Keratinocyte (primary cell): ENCODE data around the gene TOM1L1. TPM values are rescaled to one million over a fixed set of nuclear protein-coding genes. Genes with fewer than 3 reads are reported as not detected.

Experiments
- DNase-seq: peaks from one replicate; pipeline ENCODE4 v3.0.0-alpha.2; 2011; ENCODE audit warnings: low read depth, missing footprints, low spot score
- FAIRE-seq: peaks from 2 replicates; lab custom pipeline; 2011; peaks lifted over from hg19 to GRCh38; lab: Jason Lieb, UNC
- H2AFZ ChIP-seq: 2 replicates; pipeline ENCODE4 v1.6.0; 2012; ENCODE audit warnings: low read length, control low read depth, inconsistent platforms; ENCODE audit not compliant: control insufficient read depth
- H3K27ac ChIP-seq: 2 replicates; pipeline ENCODE4 v1.5.1; 2011; ENCODE audit warnings: low read length; ENCODE audit not compliant: control insufficient read depth, insufficient read depth
- H3K27me3 ChIP-seq: 3 replicates; pipeline ENCODE4 v1.6.0; 2011; ENCODE audit warnings: low read length; ENCODE audit not compliant: control insufficient read depth, insufficient read depth; ENCODE audit errors: extremely low read depth
- H3K36me3 ChIP-seq, 2 experiments: 2 replicates in 1 of 2; 3 replicates in 1 of 2; pipeline ENCODE4 v1.5.1; 2011; ENCODE audit warnings: low read length in 2 of 2, mild to moderate bottlenecking in 1 of 2; ENCODE audit not compliant: control insufficient read depth in 2 of 2, insufficient read depth in 2 of 2; ENCODE audit errors: extremely low read depth in 1 of 2
- H3K4me1 ChIP-seq: 3 replicates; pipeline ENCODE4 v1.5.1; 2011; ENCODE audit warnings: low read length; ENCODE audit not compliant: control insufficient read depth, insufficient read depth; ENCODE audit errors: extremely low read depth
- H3K4me2 ChIP-seq: 3 replicates; pipeline ENCODE4 v1.6.0; 2011; ENCODE audit warnings: low read depth, low read length; ENCODE audit not compliant: control insufficient read depth, insufficient read depth; ENCODE audit errors: extremely low read depth
- H3K4me3 ChIP-seq, 3 experiments: fragments of 200-600 bp in 1 of 3; sonication (generic) in 1 of 3; 2 replicates in 2 of 3; 3 replicates in 1 of 3; pipeline ENCODE4 v1.5.1; 2011 to 2016; ENCODE audit warnings: low read length in 3 of 3, mild to moderate bottlenecking in 3 of 3, control low read depth in 2 of 3, inconsistent platforms in 1 of 3, low read depth in 1 of 3, mixed read lengths in 1 of 3, mixed run types in 1 of 3, moderate library complexity in 1 of 3; ENCODE audit not compliant: control insufficient read depth in 2 of 3, insufficient read depth in 2 of 3; ENCODE audit errors: extremely low read depth in 1 of 3
- H3K79me2 ChIP-seq: 2 replicates; pipeline ENCODE4 v1.6.0; 2012; ENCODE audit warnings: low read length; ENCODE audit not compliant: control insufficient read depth, insufficient read depth
- H3K9ac ChIP-seq: 3 replicates; pipeline ENCODE4 v1.6.0; 2011; ENCODE audit warnings: low read length; ENCODE audit not compliant: control insufficient read depth, insufficient read depth; ENCODE audit errors: extremely low read depth
- H3K9me1 ChIP-seq: 3 replicates; pipeline ENCODE4 v1.6.0; 2011; ENCODE audit warnings: low read length; ENCODE audit not compliant: control insufficient read depth, insufficient read depth; ENCODE audit errors: extremely low read depth
- H3K9me3 ChIP-seq: 2 replicates; pipeline ENCODE4 v1.5.1; 2012; ENCODE audit warnings: low read depth, low read length; ENCODE audit not compliant: control insufficient read depth
- H4K20me1 ChIP-seq: 3 replicates; pipeline ENCODE4 v1.6.0; 2011; ENCODE audit warnings: low read length; ENCODE audit not compliant: control insufficient read depth, insufficient read depth; ENCODE audit errors: extremely low read depth
- CTCF ChIP-seq, 3 experiments: IDR thresholded peaks in 1 of 3; conservative IDR thresholded peaks in 1 of 3; optimal IDR thresholded peaks in 1 of 3; 2 replicates in 2 of 3; 3 replicates in 1 of 3; pipeline versions ENCODE3 to v1.5.1; 2011; ENCODE audit warnings: low read length in 3 of 3, mild to moderate bottlenecking in 3 of 3, moderate library complexity in 2 of 3, control low read depth in 1 of 3, inconsistent platforms in 1 of 3; ENCODE audit not compliant: insufficient read depth in 2 of 3; ENCODE audit errors: extremely low read depth in 1 of 3
- EZH2 ChIP-seq: IDR thresholded peaks from one replicate; pipeline ENCODE4 v1.6.1; 2012; ENCODE audit warnings: inconsistent platforms, mild to moderate bottlenecking, low read length, moderate library complexity
- dilution Hi-C: fragments of 300-500 bp; cut with MboI; formaldehyde crosslinking; loops from one replicate; pipeline ENCODE4 v1.7.0; 2020; ENCODE audit warnings: low sequenced_read_pairs; ENCODE audit not compliant: extremely low pct_ligation_motif_present
- polyA plus RNA-seq, 5 experiments: library from polyadenylated mRNA; depleted of rRNA in 3 of 5; stranded (reverse) in 3 of 5; stranded (forward) in 1 of 5; unstranded in 1 of 5; fragments of >200 nt; gene quantifications; 1 replicate in 1 of 5; 2 replicates in 3 of 5; 3 replicates in 1 of 5; pipeline versions ENCODE4 v1.2.1 to v1.2.3, GENCODE V29; 2011 to 2012; ENCODE audit warnings: missing spikeins in 2 of 5, low read depth in 1 of 5, low replicate concordance in 1 of 5

Gene TOM1L1
- polyA plus RNA-seq, 1 donor (not counting 4 experiments of a cell fraction or from before 2014, with no cell fraction given), result 90.1 TPM

DNA sequence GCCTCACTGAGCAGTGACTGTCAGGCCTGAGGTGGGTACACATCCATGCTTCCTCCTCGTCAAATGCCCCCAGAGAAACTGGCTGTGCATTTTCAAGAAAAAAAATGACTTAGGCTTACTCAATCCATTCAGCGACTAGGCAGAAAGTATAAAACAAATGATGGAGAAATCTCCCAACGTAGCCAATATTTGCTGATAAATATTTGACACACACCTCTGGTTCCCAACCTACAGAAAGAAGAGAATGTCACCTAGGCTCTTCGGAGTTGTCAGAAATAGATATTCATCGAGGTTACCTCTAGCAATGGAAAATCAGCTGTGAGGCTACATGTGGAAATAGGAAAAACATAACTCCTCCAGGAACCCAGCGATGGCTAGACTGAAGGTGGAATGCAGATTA is 12.4 kb upstream of the TOM1L1 start:
- no peaks in the 10 kb centered on the region for H3K36me3 ChIP-seq
- no peaks in the 10 kb centered on the region for H3K79me2 ChIP-seq
- TF ChIP-seq EZH2 (no peak), CTCF (optimal IDR thresholded peaks at IDR 0.05 in 1 of 3, IDR thresholded peaks at IDR 0.05 in 1 of 3, conservative IDR thresholded peaks at IDR 0.05 in 1 of 3; ENCODE audit: extremely low read depth in 1 of 3, insufficient read depth in 2 of 3, low read length in 3 of 3) (no peak)
- no peaks in the 10 kb centered on the region for H3K9me1 ChIP-seq
- H3K27ac ChIP-seq, result no peak overlapping the region
- dilution Hi-C loops, result loop anchor here (25.0 kb wide), 1 partner anchor 451 kb away; no protein-coding TSS in a partner anchor
- FAIRE-seq (no peak), DNase-seq (no peak)
- no peaks in the 10 kb centered on the region for H3K9me3 ChIP-seq
- no peaks in the 10 kb centered on the region for H4K20me1 ChIP-seq
- H3K4me3 ChIP-seq, result no peak overlapping the region
- no peak overlapping the region for H3K4me2 ChIP-seq
- no peak overlapping the region for H2AFZ ChIP-seq
- no peaks in the 10 kb centered on the region for H3K4me1 ChIP-seq
- H3K9ac ChIP-seq, result no peak overlapping the region
- H3K27me3 ChIP-seq, result no peaks in the 10 kb centered on the region

DNA sequence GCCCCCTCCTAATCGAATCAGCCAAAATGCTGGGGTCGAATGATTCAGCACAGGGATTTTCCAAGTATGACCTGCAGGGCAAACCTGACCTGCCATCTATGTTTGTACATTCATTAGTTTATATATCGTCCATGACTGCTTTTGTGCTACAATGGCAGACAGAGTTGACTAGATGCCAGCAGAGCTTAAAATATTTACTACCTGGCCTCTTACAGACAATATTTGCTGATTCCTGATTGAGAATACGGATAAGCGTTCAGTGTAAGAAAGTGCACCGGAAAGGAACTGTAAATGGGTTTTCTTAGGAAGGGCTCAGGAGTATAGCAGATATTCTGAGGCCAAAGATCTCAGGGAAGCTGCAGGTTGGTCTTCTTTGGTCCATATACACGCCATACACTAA is 11.7 kb upstream of the TOM1L1 start:
- no peak overlapping the region for H3K4me3 ChIP-seq
- no peaks in the 10 kb centered on the region for H3K9me1 ChIP-seq
- no peaks in the 10 kb centered on the region for H4K20me1 ChIP-seq
- H3K9me3 ChIP-seq, result no peaks in the 10 kb centered on the region
- no peak overlapping the region for H3K4me2 ChIP-seq
- FAIRE-seq (no peak), DNase-seq (no peak)
- TF ChIP-seq CTCF (optimal IDR thresholded peaks at IDR 0.05 in 1 of 3, IDR thresholded peaks at IDR 0.05 in 1 of 3, conservative IDR thresholded peaks at IDR 0.05 in 1 of 3; ENCODE audit: extremely low read depth in 1 of 3, insufficient read depth in 2 of 3, low read length in 3 of 3), result no peak
- TF ChIP-seq EZH2, result no peak
- no peaks in the 10 kb centered on the region for H3K36me3 ChIP-seq
- dilution Hi-C loops, result loop anchor here (25.0 kb wide), 1 partner anchor 452 kb away; no protein-coding TSS in a partner anchor
- H3K4me1 ChIP-seq, result no peaks in the 10 kb centered on the region
- H3K9ac ChIP-seq, result no peak overlapping the region
- H3K79me2 ChIP-seq, result no peaks in the 10 kb centered on the region
- no peaks in the 10 kb centered on the region for H3K27me3 ChIP-seq
- H2AFZ ChIP-seq, result no peak overlapping the region
- no peak overlapping the region for H3K27ac ChIP-seq
